SK-N-SH (cell line): Measurements from ENCODE around the gene ILK. TPM values are rescaled to one million over a fixed set of nuclear protein-coding genes. Genes with fewer than 3 reads are reported as not detected.
A peak's percentile ranks its signal among the peaks of the same experiment; 100 is the strongest.

Experiments used
- CTCF ChIA-PET: fragments of 300-600, 350-600 bp; formaldehyde crosslinking; extraction: SDS; loops from one replicate; lab custom pipeline; 2021; lab: Yijun Ruan, JAX
- POLR2A ChIA-PET: fragments of 350-600 bp; sonication (Branson Sonifier 250); formaldehyde crosslinking; extraction: SDS; loops from one replicate; lab custom pipeline; 2020; ENCODE audit warnings: antibody characterized with exemption, inconsistent platforms; lab: Yijun Ruan, JAX
- DNase-seq: peaks from one replicate; pipeline ENCODE4 v3.0.0; 2012
- H2AFZ ChIP-seq: fragments of 200-600 bp; sonication (generic); 2 replicates; pipeline ENCODE4 v1.8.1; 2016; ENCODE audit warnings: antibody characterized with exemption, mild to moderate bottlenecking, low read depth
- H3F3A ChIP-seq: fragments of 200-600 bp; sonication (generic); replicated peaks from 2 replicates; pipeline ENCODE3; 2016; ENCODE audit warnings: antibody characterized with exemption, mild to moderate bottlenecking; ENCODE audit not compliant: insufficient read depth
- H3K27ac ChIP-seq, 2 experiments: fragments of 200-500 bp in 1 of 2; fragments of 200-600 bp in 1 of 2; sonication (Bioruptor generic) in 1 of 2; sonication (generic), shearing (Covaris generic) in 1 of 2; 2 replicates each; pipeline versions ENCODE4 v1.5.1 to v1.6.1; 2014 to 2016; ENCODE audit warnings: low read depth in 2 of 2, inconsistent platforms in 1 of 2, low read length in 1 of 2, mild to moderate bottlenecking in 1 of 2, mixed read lengths in 1 of 2
- H3K27me3 ChIP-seq: fragments of 200-600 bp; sonication (generic), shearing (Covaris generic); 2 replicates; pipeline ENCODE4 v1.6.1; 2016; ENCODE audit warnings: mixed run types; ENCODE audit not compliant: insufficient read depth
- H3K36me3 ChIP-seq, 2 experiments: fragments of 200-500 bp in 1 of 2; fragments of 200-600 bp in 1 of 2; sonication (Bioruptor generic) in 1 of 2; sonication (generic) in 1 of 2; replicated peaks in 1 of 2; 2 replicates each; pipeline versions ENCODE3 to v1.5.1; 2014 to 2016; ENCODE audit warnings: low read length in 1 of 2, mild to moderate bottlenecking in 1 of 2; ENCODE audit not compliant: insufficient read depth in 2 of 2, control insufficient read depth in 1 of 2
- H3K4me1 ChIP-seq, 2 experiments: fragments of 200-500 bp in 1 of 2; fragments of 200-600 bp in 1 of 2; sonication (Bioruptor generic) in 1 of 2; sonication (generic), shearing (Covaris generic) in 1 of 2; 2 replicates each; pipeline versions ENCODE4 v1.5.1 to v1.6.1; 2014 to 2016; ENCODE audit warnings: low read depth in 1 of 2, low read length in 1 of 2, mixed run types in 1 of 2; ENCODE audit not compliant: insufficient read depth in 2 of 2, control insufficient read depth in 1 of 2
- H3K4me2 ChIP-seq: fragments of 200-600 bp; sonication (generic), shearing (Covaris generic); 2 replicates; pipeline ENCODE4 v1.6.1; 2017; ENCODE audit warnings: mixed run types
- H3K4me3 ChIP-seq, 2 experiments: fragments of 200-500 bp in 1 of 2; fragments of 200-600 bp in 1 of 2; sonication (Bioruptor generic) in 1 of 2; sonication (generic), shearing (Covaris generic) in 1 of 2; 2 replicates each; pipeline versions ENCODE4 v1.5.1 to v1.8.1; 2014 to 2016; ENCODE audit warnings: low read depth in 2 of 2, inconsistent platforms in 1 of 2, low read length in 1 of 2, mild to moderate bottlenecking in 1 of 2, mixed read lengths in 1 of 2, moderate library complexity in 1 of 2
- H3K79me2 ChIP-seq: fragments of 200-600 bp; sonication (generic); 2 replicates; pipeline ENCODE4 v1.8.1; 2017; ENCODE audit warnings: mild to moderate bottlenecking; ENCODE audit not compliant: insufficient read depth
- H3K9ac ChIP-seq: fragments of 200-600 bp; sonication (generic); 2 replicates; pipeline ENCODE4 v1.6.1; 2017; ENCODE audit warnings: mixed run types
- H3K9me2 ChIP-seq: fragments of 200-600 bp; sonication (generic); 2 replicates; pipeline ENCODE4 v1.6.1; 2017; ENCODE audit warnings: mixed run types
- H3K9me3 ChIP-seq: fragments of 200-600 bp; sonication (generic); 2 replicates; pipeline ENCODE4 v1.6.1; 2017; ENCODE audit warnings: mixed run types, mild to moderate bottlenecking, moderate library complexity
- H4K20me1 ChIP-seq: fragments of 200-600 bp; sonication (generic); 2 replicates; pipeline ENCODE4 v1.6.1; 2017; ENCODE audit warnings: mild to moderate bottlenecking, mixed run types; ENCODE audit not compliant: insufficient read depth
- CHD2 ChIP-seq: fragments of 150-350 bp; IDR thresholded peaks from 2 replicates; pipeline ENCODE4 v1.6.1; 2018; ENCODE audit warnings: low read length; ENCODE audit not compliant: partially characterized antibody
- FOSL2 ChIP-seq: IDR thresholded peaks from 2 replicates; pipeline ENCODE4 v1.4.0; 2012; ENCODE audit warnings: low read depth, mild to moderate bottlenecking, moderate library complexity, borderline replicate concordance
- FOXJ3 ChIP-seq: sonication (generic); formaldehyde crosslinking; IDR thresholded peaks from 2 replicates; pipeline ENCODE4 v1.5.1; 2020; ENCODE audit warnings: mild to moderate bottlenecking, missing genetic modification reagents
- IRF3 ChIP-seq: fragments of 150-350 bp; IDR thresholded peaks from 2 replicates; pipeline ENCODE4 v1.6.1; 2016; ENCODE audit warnings: mild to moderate bottlenecking, low read depth, low read length
- JUND ChIP-seq: IDR thresholded peaks from 2 replicates; pipeline ENCODE4 v1.4.0; 2012
- PBX3 ChIP-seq: IDR thresholded peaks from 2 replicates; pipeline ENCODE4; 2012
- POLR2AphosphoS5 ChIP-seq: IDR thresholded peaks from 2 replicates; pipeline ENCODE4 v1.6.1; 2012; ENCODE audit warnings: low read depth, low read length
- SIN3A ChIP-seq: IDR thresholded peaks from 2 replicates; pipeline ENCODE4 v1.6.1; 2012; ENCODE audit warnings: low read depth, mild to moderate bottlenecking, low read length, moderate library complexity, borderline replicate concordance
- TAF1 ChIP-seq: IDR thresholded peaks from 2 replicates; pipeline ENCODE4 v1.6.1; 2012; ENCODE audit warnings: low read depth, mild to moderate bottlenecking, low read length, moderate library complexity, borderline replicate concordance
- TCF12 ChIP-seq: IDR thresholded peaks from 2 replicates; pipeline ENCODE4 v1.4.0; 2012
- TEAD4 ChIP-seq: IDR thresholded peaks from 2 replicates; pipeline ENCODE4 v1.4.0; 2012; ENCODE audit warnings: mild to moderate bottlenecking, borderline replicate concordance; ENCODE audit not compliant: insufficient read depth
- YY1 ChIP-seq: IDR thresholded peaks from 2 replicates; pipeline ENCODE4 v1.4.0; 2012; ENCODE audit warnings: low read depth, mild to moderate bottlenecking
- WGBS: methylation state at CpG from one replicate; pipeline ENCODE4 v1.1.6; 2017; ENCODE audit warnings: low lambda C conversion rate; 5-methylcytosine and 5-hydroxymethylcytosine counted together
- polyA plus RNA-seq, 3 experiments: library from polyadenylated mRNA; depleted of rRNA; stranded (reverse); fragments of >200 nt; gene quantifications; 2 replicates each; pipeline ENCODE4 v1.2.3, GENCODE V29; 2012

The ILK gene
- polyA plus RNA-seq, 1 of the 3 experiments (the other 2 are of a cell fraction): 241 TPM

GRCh38 chr11:6607190-6607795 is 3.7 kb downstream of the ILK start:
- no peak overlapping the region for H2AFZ ChIP-seq
- peaks cover 26 to 47% of the 10 kb centered on the region in 2 experiments for H3K4me1 ChIP-seq
- H3K9ac ChIP-seq: peak overlapping the region; percentile 6; the same call in 1 of the 2 replicates
- 0 out of 2 replicates have a peak, but pooled peaks have one; percentile 4 for TF ChIP-seq TEAD4
- TF ChIP-seq FOSL2: no peak
- peaks cover 34 to 40% of the 10 kb centered on the region in 2 experiments for H3K36me3 ChIP-seq
- no peaks in the 10 kb centered on the region for H3K9me2 ChIP-seq
- no peak for DNase-seq
- peaks cover 45% of the 10 kb centered on the region for H3F3A ChIP-seq
- peak overlapping the region in 1 of 2 experiments; percentile 41; a peak in 2 of 4 replicates for H3K4me3 ChIP-seq
- H3K27ac ChIP-seq: peak overlapping the region; percentile 91 to 94
- no peaks in the 10 kb centered on the region; the same call in 1 of the 2 replicates for H4K20me1 ChIP-seq
- ChIA-PET CTCF (interaction anchor here (0.9 to 2.4 kb wide), 4 partner anchors 11 to 76 kb away, joined by 3 to 9 read pairs (median 4); partner anchors contain the start of gene MRPL17), POLR2A (interaction anchor here (0.9 to 1.7 kb wide), 3 partner anchors 40 to 188 kb away, joined by 3 to 6 read pairs (median 4); partner anchors contain the start of genes APBB1 and MRPL17)
- H3K4me2 ChIP-seq: peak overlapping the region; percentile 86
- peaks cover 93% of the 10 kb centered on the region for H3K79me2 ChIP-seq
- H3K27me3 ChIP-seq: no peaks in the 10 kb centered on the region
- no peaks in the 10 kb centered on the region for H3K9me3 ChIP-seq

- no peak overlapping the region for H3K9ac ChIP-seq
- no peaks in the 10 kb centered on the region for H3K27me3 ChIP-seq
- no peaks in the 10 kb centered on the region; the same call in 1 of the 2 replicates for H4K20me1 ChIP-seq
- DNase-seq: no peak
- peaks cover 26 to 49% of the 10 kb centered on the region in 2 experiments for H3K4me1 ChIP-seq
- peak overlapping the region; percentile 91 to 94 for H3K27ac ChIP-seq
- H3K4me3 ChIP-seq: no peak overlapping the region
- peaks cover 86% of the 10 kb centered on the region for H3K79me2 ChIP-seq
- WGBS: 89% methylated on average over 9 of the region's 9 CpGs
- H3K9me3 ChIP-seq: no peaks in the 10 kb centered on the region
- H3K4me2 ChIP-seq: peak overlapping the region; percentile 86
- CTCF ChIA-PET: interaction anchor here (0.9 to 2.4 kb wide), 3 partner anchors 11 to 77 kb away, joined by 3 to 9 read pairs (median 6); partner anchors contain the start of genes MRPL17 and TPP1
- POLR2A ChIA-PET: interaction anchor here (0.6 to 1.1 kb wide), 2 partner anchors 11 to 44 kb away, joined by 3 to 4 read pairs; no protein-coding TSS in a partner anchor
- H3K9me2 ChIP-seq: no peaks in the 10 kb centered on the region
- H3F3A ChIP-seq: peaks cover 52% of the 10 kb centered on the region
- peaks cover 34 to 40% of the 10 kb centered on the region in 2 experiments for H3K36me3 ChIP-seq
- TF ChIP-seq FOSL2: no peak
- no peak for TF ChIP-seq JUND
- no peak for TF ChIP-seq POLR2AphosphoS5
- no peak for TF ChIP-seq TCF12
- no peak for TF ChIP-seq FOXJ3 (CRISPR knock-in tag)
- TF ChIP-seq IRF3: no peak
- TF ChIP-seq SIN3A: no peak
- no peak for TF ChIP-seq PBX3
- no peak for TF ChIP-seq TAF1
- TF ChIP-seq YY1: no peak
- TF ChIP-seq CHD2: no peak
- H2AFZ ChIP-seq: no peak overlapping the region
These were observed 4.4 kb downstream of the ILK start for GRCh38 chr11:6608011-6608410.
